ENCODE results near the gene ACAA1.
"Not testable (repeated sequence)": the region's sequence is repeated elsewhere in the genome, so short reads cannot be mapped to it uniquely, and the experiment has no call there.

The ACAA1 gene

GRCh38 chr3:38154033-38154494 is 17.1 kb upstream of the ACAA1 start:
- no peak for DNase-seq

DNA sequence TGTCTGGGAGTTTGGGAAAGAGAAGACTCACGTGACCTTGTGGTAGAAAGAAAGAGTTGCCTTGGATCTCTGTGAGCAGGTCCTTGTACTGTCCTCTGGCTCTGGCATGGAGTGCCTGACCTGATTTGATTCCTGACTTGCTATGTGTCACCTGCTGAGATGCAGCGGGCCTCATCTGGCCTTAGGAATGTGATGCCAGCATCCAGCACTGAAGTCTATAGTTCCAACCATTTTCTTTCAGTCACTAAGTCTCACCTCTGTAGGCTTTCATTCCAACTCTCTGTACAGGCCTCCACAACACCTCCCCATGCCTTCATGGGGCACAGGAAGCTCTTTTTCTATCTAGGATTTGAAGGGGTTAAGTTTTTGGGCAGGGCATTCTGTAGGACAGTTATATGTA is 16.3 kb upstream of the ACAA1 start:
- DNase-seq, result no peak

DNA sequence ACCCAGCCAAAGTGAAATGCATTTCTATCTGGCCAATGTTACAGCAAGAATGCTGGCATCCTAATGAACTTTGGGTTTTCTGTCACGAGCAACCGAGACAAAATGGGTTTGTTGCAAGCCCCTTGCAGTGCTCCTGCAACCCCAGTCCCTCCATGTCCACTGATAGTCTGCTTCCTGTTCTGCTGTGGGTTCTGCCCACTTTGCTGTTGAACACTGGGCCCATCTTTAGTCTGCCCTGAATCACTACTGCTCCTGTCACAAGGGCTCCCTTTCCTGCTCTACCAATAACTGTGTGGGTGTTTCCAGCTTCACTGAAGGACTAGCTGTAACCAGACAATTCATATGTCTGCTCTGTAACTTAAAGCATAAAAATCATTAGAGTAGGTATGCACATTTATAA is 15.7 kb upstream of the ACAA1 start:
- DNase-seq, result no peak

GRCh38 chr3:38151667-38152265 is 14.8 kb upstream of the ACAA1 start:
- DNase-seq, result no peak

- DNase-seq, result no peak
These were observed 14.0 kb upstream of the ACAA1 start for GRCh38 chr3:38150780-38151528.

- DNase-seq, result no peak
These were observed 12.8 kb upstream of the ACAA1 start for GRCh38 chr3:38149708-38150107.

DNA sequence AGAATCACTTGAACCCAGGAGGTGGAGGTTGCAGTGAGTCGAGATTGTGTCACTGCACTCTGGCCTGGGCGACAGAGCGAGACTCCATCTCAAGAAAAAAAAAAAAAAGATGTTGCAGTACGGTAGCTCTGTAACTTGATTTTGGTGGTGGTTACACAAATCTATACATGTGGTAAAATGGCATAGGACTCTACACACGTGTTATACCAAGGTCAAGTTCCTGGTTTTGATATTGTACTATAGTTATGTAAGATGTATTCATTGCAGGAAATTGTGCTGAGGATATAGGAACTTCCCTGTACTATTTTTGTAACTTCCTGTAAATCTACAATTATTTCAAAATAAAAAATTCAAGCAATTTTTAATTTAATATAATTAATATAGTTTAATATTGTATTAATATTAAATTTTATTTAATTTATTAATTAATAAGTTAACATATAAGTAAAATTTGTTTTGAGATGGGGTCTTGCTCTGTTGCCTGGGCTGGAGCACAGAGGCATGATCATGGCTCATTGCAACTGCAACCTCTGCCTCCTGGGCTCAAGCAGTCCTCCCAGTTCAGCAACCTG is 11.5 kb upstream of the ACAA1 start:
- no peak for DNase-seq

GRCh38 chr3:38147421-38147820 is 10.5 kb upstream of the ACAA1 start:
- no peak for DNase-seq

GRCh38 chr3:38146504-38146903 is 9.6 kb upstream of the ACAA1 start:
- no peak for DNase-seq

DNA sequence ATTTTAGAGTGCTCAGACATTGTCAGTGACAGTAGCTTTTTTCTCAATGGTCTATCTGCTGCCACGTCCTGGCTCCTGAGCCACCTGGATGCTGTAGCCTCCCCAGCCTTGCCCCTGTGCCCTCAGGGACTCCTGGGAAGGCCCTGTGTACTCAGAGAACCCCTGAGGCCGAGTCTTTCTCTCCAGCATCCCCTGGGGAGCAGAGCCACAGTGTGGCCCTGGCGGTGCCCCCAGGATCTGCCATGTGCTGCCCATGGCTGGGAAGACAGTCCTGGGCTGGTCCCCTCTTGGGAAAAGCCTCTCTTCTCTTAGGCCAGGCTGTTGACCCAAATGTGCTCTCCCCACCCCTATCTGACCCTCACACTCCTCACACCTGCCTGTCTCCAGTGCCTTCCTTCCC is 6.6 kb upstream of the ACAA1 start:
- DNase-seq, result no peak

DNA sequence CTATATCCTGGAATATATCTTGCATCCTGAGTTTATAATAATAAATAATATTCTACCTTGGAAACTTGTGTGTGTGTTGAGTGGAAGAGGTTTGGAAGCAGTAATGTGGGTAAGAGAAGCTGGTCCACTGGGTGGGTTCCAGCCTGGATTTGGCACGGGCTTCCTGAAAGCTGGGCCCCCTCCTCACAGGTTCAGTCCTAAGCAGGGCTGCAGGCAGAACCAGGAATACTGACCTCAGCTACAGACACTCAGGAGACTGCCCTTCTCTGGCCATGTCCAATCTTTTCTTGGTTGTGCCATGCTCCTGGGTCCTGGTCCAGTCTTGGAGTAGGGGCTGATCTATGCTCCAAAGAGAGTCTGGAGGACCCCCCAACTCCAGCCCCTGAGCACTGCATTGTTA is 6.0 kb upstream of the ACAA1 start:
- DNase-seq, result no peak

- DNase-seq, result no peak
These were observed 5.0 kb upstream of the ACAA1 start for GRCh38 chr3:38141952-38142273.

DNA sequence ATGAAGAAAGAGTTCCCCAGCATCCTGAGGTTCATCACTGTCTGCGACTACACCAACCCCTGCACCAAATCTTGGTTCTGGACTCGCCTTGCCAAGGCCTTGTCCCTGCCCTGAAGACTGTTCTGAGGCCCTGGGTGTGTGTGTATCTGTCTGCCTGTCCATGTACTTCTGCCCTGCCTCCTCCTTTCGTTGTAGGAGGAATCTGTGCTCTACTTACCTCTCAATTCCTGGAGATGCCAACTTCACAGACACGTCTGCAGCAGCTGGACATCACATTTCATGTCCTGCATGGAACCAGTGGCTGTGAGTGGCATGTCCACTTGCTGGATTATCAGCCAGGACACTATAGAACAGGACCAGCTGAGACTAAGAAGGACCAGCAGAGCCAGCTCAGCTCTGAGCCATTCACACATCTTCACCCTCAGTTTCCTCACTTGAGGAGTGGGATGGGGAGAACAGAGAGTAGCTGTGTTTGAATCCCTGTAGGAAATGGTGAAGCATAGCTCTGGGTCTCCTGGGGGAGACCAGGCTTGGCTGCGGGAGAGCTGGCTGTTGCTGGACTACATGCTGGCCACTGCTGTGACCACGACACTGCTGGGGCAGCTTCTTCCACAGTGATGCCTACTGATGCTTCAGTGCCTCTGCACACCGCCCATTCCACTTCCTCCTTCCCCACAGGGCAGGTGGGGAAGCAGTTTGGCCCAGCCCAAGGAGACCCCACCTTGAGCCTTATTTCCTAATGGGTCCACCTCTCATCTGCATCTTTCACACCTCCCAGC is 4.4 kb upstream of the ACAA1 start:
- no peak for DNase-seq

DNA sequence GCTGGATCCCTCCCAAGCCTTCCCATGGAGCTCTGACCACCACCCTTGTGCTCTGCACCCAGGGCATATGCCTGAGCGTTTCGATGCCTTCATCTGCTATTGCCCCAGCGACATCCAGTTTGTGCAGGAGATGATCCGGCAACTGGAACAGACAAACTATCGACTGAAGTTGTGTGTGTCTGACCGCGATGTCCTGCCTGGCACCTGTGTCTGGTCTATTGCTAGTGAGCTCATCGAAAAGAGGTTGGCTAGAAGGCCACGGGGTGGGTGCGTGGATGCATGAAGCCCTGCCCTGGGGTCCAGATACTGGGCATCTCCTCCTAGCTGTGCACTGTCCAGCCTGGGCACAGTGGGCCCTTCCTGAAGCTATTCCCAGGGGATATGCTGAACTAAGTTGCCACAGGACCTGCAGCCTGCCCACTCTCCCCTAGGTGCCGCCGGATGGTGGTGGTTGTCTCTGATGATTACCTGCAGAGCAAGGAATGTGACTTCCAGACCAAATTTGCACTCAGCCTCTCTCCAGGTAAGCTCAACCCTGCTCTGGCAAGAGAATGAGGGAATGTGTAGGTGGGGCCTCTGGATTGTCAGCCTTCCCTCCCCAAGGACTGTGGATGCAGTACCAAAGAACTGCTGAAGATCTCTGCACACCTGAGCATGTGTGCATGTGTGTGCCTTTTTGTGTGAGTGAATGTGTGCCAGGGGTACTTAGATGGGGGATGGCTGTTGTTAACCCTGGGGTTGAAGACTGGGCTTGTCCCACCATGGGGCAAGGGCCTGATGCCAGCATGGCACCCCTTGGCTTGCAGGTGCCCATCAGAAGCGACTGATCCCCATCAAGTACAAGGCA is 3.6 kb upstream of the ACAA1 start:
- DNase-seq, result no peak

DNA sequence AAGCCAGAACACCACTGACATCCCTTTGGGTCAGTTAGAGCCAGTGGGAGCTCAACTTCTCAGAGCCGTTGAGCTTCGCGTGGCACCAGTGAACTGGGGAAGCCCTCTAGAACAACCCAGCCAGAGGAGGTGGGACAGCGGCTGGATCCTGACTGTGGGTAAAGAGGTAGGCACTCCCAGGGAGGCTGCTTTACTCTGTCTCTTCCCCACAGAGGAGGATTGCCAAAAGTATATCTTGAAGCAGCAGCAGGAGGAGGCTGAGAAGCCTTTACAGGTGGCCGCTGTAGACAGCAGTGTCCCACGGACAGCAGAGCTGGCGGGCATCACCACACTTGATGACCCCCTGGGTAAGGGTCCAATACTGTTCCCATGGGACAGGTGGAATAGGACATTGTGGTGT is 2.7 kb upstream of the ACAA1 start:
- DNase-seq, result no peak

- DNase-seq, result no peak
These were observed 2.3 kb upstream of the ACAA1 start for GRCh38 chr3:38139191-38139590.

GRCh38 chr3:38138349-38139190 is 1.6 kb upstream of the ACAA1 start, which contains the start of gene MYD88:
MYD88 (plus strand) TSS chr3:38138661; CDS start chr3:38138701, 40 bp downstream.
- peak; percentile 11 for DNase-seq

- DNase-seq, result no peak
These were observed 855 bp upstream of the ACAA1 start for GRCh38 chr3:38137615-38138348.

DNA sequence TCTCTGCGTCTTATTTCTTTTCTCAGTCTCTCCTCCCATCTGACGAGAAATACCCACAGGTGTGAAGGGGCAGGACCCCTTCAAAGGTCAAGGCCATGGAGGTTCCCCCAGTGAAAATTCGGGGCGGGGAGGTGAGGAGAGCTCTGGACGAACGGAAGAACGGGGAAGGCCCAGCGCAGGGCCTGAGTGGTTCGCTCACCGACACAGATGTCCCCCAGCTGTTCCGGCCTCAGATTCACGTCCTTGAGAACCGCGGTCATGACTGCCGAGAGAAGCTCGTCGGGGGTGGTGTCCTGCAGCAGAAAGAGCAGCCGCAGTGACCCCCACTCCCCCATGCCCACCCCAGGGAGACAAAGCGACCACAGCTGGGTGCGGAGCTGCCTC is 542 bp downstream of the ACAA1 start:
- DNase-seq, result no peak

DNA sequence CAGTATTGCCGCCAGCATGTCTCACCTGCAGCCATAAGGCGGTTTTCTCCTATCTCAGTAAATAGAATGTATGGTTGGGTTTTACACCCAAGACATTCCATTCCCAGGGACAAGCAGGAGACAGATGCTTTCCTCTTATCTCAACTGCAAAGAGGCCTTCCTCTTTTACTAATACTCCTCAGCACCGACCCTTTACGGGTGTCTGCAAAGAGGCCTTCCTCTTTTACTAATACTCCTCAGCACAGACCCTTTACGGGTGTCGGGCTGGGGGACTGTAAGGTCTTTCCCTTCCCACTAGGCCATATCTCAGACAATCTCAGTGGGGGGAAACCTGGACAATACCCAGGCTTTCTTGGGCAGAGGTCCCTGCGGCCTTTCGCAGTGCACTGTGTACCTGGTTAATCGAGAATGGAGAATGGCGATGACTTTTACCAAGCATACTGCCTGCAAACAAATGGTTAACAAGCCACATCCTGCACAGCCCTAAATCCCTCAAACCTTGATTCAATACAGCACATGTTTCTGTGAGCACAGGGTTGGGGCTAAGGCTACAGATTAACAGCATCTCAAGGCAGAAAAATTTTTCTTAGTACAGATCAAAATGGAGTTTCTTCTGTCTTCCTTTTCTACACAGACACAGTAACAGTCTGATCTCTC is 1.2 kb downstream of the ACAA1 start:
- not testable (repeated sequence) for DNase-seq
